ENCODE data around the gene IP6K1. TPM values are rescaled to one million over a fixed set of nuclear protein-coding genes. Genes with fewer than 3 reads are reported as not detected.
"Not testable (repeated sequence)": the region's sequence is repeated elsewhere in the genome, so short reads cannot be mapped to it uniquely, and the experiment has no call there.

Gene IP6K1
- total and polyA plus RNA-seq, 2 experiments from 2014 or later, result 10.7 to 35.5 TPM

- not testable (repeated sequence) for DNase-seq (ENCODE audit: low spot score); H3K4me2 ChIP-seq; H3K27ac Mint-ChIP-seq; H2AFZ ChIP-seq; ATAC-seq; H3K36me3 ChIP-seq (ENCODE audit: insufficient read depth); H3K4me1 ChIP-seq (ENCODE audit: insufficient read depth); H3K27ac ChIP-seq (ENCODE audit: low read depth); H4K20me1 ChIP-seq (replicated peaks; ENCODE audit: insufficient read depth); H3K4me3 Mint-ChIP-seq; H3K9me2 ChIP-seq (ENCODE audit: insufficient read depth); H3K9me3 Mint-ChIP-seq; H3K4me1 Mint-ChIP-seq; H3K4me3 ChIP-seq; H3K79me2 ChIP-seq (replicated peaks; ENCODE audit: insufficient read depth); H3K27me3 ChIP-seq (ENCODE audit: insufficient read depth); H3F3A ChIP-seq (replicated peaks; ENCODE audit: low read depth)
- Mint-ChIP-seq H3K27me3 (ENCODE audit: insufficient read depth, low read depth, poor library complexity) (peaks cover 13% of the 10 kb centered on the region), H3K36me3 (ENCODE audit: low read depth) (peaks cover 39% of the 10 kb centered on the region)
Measured at GRCh38 chr3:49684453-49684852, 101.9 kb downstream of the IP6K1 start.

GRCh38 chr3:49683162-49683561 lies 103.2 kb downstream of the IP6K1 start:
- H3K79me2 ChIP-seq (replicated peaks; ENCODE audit: insufficient read depth), result no peaks in the 10 kb centered on the region
- no peaks in the 10 kb centered on the region for H3K9me3 Mint-ChIP-seq
- H3K27me3 Mint-ChIP-seq (ENCODE audit: insufficient read depth, low read depth, poor library complexity), result peaks cover 7% of the 10 kb centered on the region
- no peak overlapping the region for H3K4me2 ChIP-seq
- ATAC-seq (no peak), DNase-seq (ENCODE audit: low spot score) (no peak)
- no peak overlapping the region for H2AFZ ChIP-seq
- no peaks in the 10 kb centered on the region; the same call in 1 of the 2 replicates for H4K20me1 ChIP-seq (replicated peaks; ENCODE audit: insufficient read depth)
- H3K9me2 ChIP-seq (ENCODE audit: insufficient read depth), result no peaks in the 10 kb centered on the region
- H3K27ac Mint-ChIP-seq, result no peak overlapping the region
- no peak overlapping the region for H3K27ac ChIP-seq (ENCODE audit: low read depth)
- H3K4me1 ChIP-seq (ENCODE audit: insufficient read depth), result no peaks in the 10 kb centered on the region
- H3K4me3 ChIP-seq, result no peak overlapping the region
- peaks cover 45% of the 10 kb centered on the region for H3K36me3 Mint-ChIP-seq (ENCODE audit: low read depth)
- H3K4me3 Mint-ChIP-seq, result no peak overlapping the region
- H3F3A ChIP-seq (replicated peaks; ENCODE audit: low read depth), result no peaks in the 10 kb centered on the region
- peaks cover under 1% of the 10 kb centered on the region; the same call in 1 of the 2 replicates for H3K36me3 ChIP-seq (ENCODE audit: insufficient read depth)
- peaks cover 9% of the 10 kb centered on the region for H3K4me1 Mint-ChIP-seq
- no peaks in the 10 kb centered on the region for H3K27me3 ChIP-seq (ENCODE audit: insufficient read depth)
- TF ChIP-seq STAT1 (IDR thresholded peaks at IDR 0.05; ENCODE audit: unreplicated experiment) (no peak), ETS1 (IDR thresholded peaks at IDR 0.05) (no peak), ZNF331 (CRISPR knock-in tag; IDR thresholded peaks at IDR 0.05; ENCODE audit: low read depth) (no peak), REST (IDR thresholded peaks at IDR 0.05; ENCODE audit: unreplicated experiment) (no peak), NANOG (IDR thresholded peaks at IDR 0.05; ENCODE audit: borderline replicate concordance) (no peak), EZH2phosphoT487 (IDR thresholded peaks at IDR 0.05; ENCODE audit: unreplicated experiment) (no peak), ZNF114 (CRISPR knock-in tag; IDR thresholded peaks at IDR 0.05) (no peak), JUNB (IDR thresholded peaks at IDR 0.05; ENCODE audit: unreplicated experiment) (no peak), CTCF (conservative IDR thresholded peaks at IDR 0.05; ENCODE audit: low read depth in 2 of 2) (no peak), ZNF462 (CRISPR knock-in tag; IDR thresholded peaks at IDR 0.05) (no peak)

All from GM23338 (cell line).